Fibroblast of skin of scalp (primary cell): Measurements from ENCODE around the gene SLC25A5. TPM values are rescaled to one million over a fixed set of nuclear protein-coding genes. Genes with fewer than 3 reads are reported as not detected.
A peak's percentile ranks its signal among the peaks of the same experiment; 100 is the strongest.
"Not testable (repeated sequence)": the region's sequence is repeated elsewhere in the genome, so short reads cannot be mapped to it uniquely, and the experiment has no call there.

Source experiments
- DNase-seq: peaks from one replicate; pipeline ENCODE4 v3.0.0-alpha.2; 2013
- polyA plus RNA-seq, 2 experiments: library from polyadenylated mRNA; unstranded; fragments of 120-200 nt; gene quantifications; one replicate each; pipeline ENCODE4 v1.2.1, GENCODE V29; 2013; ENCODE audit not compliant: insufficient read length in 2 of 2

SLC25A5 gene
- polyA plus RNA-seq (2013, experiment 1 of 2; ENCODE audit: insufficient read length) = 192 TPM
- 181 TPM for polyA plus RNA-seq (2013, experiment 2 of 2; ENCODE audit: insufficient read length)

DNA sequence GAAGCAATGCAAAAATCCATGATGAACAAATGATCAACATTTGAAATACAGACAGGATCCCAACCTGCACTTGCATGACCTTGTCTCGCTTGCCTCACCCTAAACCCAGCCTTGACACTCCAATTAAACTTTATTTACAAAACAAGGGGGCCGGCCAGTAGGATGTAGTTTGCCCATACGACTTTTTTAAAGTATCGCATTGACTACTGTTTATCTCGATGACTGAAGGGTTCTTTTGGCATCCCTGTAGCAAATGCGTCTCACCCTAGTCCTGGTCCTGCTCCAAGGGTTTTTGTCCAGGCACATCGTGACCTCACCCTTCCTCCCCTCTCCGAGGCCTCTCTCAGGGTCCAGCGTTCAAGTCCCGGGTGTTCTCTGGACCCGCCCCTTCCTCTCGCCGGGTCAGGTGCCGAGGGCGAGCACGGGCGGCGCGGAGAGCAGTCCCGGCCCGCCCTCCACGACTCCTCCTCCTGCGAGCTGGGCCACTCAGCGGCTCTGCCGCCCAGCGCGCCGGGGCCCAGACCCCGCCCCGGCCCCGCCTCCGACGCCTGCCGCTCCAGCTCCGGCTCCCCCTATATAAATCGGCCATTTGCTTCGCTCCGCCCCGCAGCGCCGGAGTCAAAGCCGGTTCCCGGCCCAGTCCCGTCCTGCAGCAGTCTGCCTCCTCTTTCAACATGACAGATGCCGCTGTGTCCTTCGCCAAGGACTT lies at the start of gene SLC25A5:
Gene SLC25A5, plus strand, starts transcription at position 603 of the 709 bp plus-strand sequence. Its CDS starts 72 bp downstream, at position 675.
- DNase-seq = peak; percentile 79

DNA sequence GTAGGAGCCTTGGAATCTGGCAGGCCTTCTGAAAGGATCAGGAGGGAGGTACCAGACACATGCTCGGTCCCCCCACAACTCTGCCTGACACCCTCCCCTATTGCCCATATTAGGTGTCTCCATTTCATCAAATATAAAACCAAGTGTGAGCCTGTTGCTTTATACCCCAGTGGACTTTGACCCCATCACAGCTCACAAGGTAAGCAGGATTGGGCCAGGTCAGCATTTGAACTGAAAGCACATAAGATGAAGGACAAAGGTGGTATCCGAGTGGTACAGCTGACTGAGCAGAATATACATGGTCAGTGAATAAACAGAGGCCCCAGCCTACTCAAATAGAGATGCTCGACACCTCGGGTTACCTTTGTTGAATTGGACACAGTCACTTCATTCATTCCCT lies 49.1 kb upstream of the SLC25A5 start:
- no peak for DNase-seq

DNA sequence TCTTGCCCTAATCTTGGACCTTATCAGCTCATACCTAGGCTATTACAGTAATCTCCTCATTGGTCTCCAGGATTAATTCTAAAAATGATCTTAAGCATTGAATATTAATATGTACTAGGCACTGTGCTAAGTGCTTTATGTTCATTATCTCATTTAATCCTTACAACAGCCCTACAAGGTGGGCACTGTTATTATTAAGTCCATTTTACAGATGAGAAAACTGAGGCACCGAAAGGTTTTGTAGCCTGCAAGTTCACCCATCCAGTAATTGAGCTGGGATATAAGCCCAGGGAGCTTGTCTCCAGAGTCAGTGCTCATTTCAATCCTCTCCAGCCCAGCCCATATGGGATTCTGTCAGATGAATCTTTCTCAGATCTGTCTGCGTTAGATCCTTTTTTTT lies 48.3 kb upstream of the SLC25A5 start:
- no peak for DNase-seq

DNA sequence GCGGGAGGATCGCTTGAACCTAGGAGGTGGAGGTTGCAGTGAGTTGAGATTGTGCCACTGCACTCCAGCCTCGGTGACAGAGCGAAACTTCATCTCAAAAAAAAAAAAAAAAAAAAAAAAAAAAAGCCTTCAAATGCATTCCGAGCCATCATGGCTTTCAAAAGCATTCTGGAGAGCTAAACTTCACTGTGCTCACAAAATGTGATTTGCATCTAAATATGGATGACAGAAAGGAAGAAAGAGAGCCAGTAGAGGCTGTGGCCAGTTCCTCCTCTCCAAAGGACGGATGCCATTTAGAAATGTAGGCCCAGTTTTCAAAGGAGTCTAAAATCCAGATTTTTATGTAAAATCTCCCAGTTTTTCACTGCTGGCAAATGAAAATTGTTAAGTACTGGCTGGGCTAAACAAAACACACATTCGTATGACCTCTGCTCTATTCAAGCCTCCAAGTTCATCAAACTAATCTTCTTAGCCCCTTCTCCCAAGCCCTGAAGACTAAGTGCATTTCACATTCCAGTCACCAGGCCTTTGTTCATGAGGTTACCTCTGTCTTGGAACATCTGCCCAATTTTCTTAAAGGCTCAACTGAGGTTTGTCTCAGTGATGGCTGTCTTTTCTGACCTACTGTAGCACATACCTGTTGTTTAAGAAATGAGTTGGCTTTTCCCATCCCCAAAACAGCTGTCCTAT lies 47.1 kb upstream of the SLC25A5 start:
- no peak for DNase-seq

DNA sequence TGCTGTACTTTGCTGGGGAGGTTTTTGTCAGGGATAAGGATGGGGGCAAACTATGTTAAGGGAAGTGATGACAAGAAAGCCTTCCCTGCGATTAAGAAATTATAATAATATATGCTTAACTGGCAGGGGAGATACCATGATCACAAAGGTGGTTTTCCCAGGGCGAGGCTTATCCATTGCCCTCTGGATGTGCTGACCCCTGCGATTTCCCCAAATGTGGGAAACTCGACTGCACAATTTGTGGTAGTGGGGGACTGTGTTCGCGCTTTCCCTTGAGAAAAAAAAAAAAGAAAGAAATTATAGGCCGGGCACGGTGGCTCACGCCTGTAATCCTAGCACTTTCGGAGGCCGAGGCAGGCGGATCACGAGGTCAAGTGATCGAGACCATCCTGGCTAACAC lies 44.6 kb upstream of the SLC25A5 start:
- no peak for DNase-seq

DNA sequence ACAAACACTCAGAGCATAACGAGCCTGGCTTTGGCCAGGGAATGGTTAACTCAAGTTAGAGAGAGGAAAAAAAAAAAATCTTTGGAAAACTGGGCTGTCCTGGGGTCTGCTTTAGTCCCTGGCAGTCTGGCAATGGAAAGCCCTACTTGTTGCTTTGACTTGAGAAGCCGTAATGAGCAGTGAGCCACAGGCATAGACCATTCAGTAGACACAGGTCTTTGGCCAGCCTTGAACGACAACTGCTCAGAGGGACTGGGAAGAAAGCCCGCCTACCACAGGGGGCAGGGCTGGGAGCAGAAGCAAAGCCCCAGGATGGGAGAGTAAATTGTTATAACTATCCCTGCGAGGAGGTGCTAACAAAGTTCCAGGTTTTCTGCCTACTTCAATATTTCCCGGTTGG lies 43.2 kb upstream of the SLC25A5 start:
- DNase-seq = no peak

DNA sequence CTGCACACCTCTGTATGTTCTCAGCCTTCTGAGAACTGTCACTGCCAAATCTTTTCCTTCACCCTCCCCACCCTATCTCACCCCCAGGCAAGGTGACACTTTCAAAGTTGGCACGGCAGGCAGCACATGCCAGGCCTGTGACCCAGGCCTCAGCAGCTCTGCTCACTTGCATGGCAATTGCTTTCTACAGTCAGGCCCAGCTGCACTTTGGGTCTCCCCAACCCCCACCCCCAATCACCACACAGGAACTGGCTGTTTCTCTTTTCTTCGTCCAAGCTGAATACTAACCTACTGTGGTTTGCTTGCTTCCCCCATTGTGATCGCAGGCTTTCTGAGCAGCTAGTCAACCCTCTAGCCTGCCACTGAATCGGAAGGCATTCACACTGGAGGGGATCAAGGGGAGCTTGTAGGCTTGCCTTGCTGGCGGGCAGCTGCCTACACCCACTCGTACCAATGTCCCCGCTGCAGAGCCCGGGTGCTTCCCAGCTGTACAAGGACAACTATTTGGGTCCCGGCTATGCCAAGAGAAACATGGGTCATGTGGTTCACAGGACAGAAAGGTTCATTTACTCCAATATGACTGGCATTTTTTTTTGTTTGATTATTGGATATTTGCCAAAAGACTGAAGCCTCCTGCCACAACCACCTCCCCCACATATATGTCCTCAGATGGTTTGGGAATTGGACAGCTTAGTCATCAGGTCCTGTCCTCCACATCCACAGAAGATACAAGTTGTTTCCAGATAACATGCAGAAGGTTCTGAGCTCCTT lies 41.0 kb upstream of the SLC25A5 start:
- peak; percentile 36 for DNase-seq

DNA sequence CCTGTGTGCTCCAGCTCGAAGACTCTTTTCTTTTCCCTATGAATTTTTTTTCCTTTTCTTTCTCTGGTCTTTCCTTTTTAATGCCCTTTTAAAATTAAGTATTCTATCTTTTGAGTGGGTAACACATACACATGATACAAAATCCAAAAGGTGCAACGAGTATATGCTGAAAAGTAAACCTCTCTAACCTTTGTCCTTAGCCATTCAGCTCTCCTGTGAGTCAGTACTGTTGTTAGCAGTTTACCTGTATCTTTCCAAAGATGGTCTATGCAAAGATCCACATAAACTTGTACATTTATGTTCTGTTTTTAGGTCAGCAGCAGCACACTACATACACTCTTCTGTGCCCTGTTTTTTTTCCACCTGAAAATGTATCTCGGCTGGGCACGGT lies 40.5 kb upstream of the SLC25A5 start:
- no peak for DNase-seq

DNA sequence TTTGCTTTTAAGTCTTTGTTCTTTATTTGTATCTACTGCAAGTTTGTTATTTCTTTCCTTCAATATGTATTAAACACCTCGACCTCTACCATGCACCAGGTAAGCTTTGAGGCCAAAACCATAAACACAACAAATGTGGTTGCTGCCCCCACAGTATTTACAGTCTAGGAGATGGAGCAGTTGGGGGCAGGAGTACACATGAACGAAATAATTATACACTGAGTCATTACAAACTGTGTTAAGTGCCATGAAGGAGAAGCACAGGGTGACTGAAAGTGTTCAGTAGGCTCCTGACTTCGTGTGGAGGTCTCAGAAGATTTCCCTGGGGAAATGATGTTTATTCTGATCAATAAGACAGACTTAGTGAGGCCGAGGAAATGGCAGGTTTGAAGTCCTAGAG lies 38.8 kb upstream of the SLC25A5 start:
- no peak for DNase-seq

DNA sequence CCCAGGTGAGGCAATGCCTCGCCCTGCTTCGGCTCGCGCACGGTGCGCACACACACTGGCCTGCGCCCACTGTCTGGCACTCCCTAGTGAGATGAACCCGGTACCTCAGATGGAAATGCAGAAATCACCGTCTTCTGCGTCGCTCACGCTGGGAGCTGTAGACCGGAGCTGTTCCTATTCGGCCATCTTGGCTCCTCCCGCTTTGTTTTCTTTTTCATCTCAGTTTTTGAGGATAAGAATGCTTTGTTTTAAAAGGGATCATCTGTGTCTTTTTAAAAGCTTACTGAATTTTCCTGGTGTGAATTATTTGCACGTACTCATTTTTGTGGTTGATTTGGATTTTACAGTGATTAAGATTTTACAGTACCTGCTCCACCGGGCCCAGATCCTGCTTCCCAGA lies 26.9 kb upstream of the SLC25A5 start:
- not testable (repeated sequence) for DNase-seq

DNA sequence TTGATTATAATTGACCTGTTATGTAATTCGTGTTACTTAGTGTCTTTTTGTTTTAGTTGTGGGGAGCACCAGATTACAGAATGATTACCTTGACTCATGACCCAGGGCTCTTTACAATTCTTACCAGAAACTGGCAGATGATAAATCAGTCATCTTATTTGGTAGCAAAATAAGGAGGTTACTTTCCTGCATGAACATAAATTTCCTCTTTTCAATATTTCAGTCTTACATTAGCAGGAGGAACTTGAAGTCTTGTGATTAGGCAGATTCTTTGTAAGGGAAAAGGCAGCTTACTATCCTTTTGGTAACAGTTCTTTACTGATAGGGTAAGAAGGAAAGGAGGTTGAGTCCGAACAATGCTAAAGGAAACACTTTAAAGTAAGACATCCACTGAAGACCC lies 26.0 kb upstream of the SLC25A5 start:
- DNase-seq = no peak

DNA sequence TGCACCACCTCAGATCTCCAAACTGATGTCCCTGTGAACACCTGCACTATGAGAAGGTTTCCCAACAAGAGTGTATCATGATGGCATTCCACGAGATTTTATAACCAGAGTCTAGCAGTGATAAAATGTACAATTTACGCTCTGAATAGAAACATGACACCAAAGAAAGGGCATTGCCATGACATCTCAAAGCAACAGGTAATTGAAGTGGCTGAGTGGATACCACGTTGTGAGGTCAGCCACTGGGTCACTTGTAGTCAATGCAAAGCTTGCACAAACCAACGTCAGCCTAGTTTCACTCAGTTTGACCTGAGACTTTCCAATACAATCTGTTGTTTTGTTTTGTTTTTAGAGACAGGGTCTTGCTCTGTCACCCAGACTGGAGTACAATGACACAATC lies 15.0 kb upstream of the SLC25A5 start:
- no peak for DNase-seq

DNA sequence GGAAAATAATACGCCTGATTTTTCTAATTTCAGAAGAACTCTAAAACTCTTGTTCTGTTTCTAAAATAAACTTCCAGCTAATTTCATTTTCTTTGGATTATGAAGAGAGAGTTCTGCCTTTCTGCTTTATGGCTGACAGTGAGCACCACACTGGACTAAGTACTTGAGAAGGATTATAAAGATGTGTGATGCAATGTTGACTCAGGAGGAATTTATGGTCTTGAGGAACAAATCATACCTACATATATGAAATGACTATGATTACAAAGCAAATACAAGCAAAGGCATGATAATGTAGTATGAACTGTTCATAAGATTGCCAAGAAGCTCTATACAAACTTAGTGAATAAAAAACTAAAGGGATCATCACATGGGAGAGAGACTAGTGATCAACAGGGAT lies 13.0 kb upstream of the SLC25A5 start:
- DNase-seq = peak; percentile 18

DNA sequence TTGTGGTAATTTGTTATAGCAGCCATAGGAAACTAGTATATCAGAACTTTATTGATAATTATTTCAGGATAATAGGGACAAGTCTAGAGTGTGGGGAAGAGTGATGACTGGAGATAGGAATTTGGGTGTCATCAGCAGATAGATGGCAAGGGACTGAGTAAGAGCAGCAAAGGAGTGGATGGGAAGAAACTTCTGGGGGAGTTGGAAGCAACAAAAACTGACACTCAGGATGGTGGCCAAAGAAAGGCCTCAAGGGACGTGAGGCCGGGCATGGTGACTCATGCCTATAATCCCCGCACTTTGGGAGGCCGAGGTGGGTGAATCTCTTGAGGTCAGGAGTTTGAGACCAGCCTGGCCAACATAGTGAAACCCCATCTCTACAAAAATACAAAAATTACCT lies 9.1 kb upstream of the SLC25A5 start:
- peak; percentile 65 for DNase-seq

DNA sequence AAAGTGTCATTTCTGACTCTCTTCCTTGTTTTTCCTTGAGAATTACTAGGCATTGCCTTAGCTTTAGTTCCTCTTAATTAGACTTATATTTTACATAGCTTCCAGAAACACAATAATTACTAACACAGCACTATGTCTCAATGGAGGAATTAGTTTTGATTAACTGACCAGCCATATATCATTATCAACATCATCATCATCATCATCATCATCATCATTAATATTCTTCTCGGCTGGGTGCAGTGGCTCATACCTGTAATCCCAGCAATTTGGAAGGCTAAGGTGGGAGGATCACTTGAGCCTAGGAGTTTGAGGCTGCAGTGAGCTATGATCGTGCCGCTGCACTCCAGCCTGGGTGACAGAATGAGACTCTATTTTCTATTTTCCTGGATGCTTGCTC lies 2.7 kb upstream of the SLC25A5 start:
- no peak for DNase-seq

DNA sequence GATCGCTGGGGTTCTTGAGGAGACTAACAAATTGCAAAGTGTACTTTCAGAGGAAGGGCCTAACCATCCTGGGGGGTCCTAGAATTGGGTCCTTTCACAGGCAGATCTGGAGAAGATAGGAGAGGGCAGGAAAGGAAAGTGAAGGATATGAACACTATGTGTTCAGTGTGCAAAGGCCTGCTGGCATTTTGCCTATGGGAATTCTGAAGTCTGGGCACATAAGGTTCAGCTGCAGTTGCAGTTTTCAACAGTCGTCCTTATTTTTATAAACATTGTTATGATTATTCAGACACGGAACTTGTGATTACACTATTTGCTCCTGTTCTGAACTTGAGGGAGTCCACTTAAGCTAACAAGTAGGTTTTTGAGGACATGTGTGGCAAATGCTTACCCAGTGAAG lies 1.3 kb upstream of the SLC25A5 start:
- no peak for DNase-seq

DNA sequence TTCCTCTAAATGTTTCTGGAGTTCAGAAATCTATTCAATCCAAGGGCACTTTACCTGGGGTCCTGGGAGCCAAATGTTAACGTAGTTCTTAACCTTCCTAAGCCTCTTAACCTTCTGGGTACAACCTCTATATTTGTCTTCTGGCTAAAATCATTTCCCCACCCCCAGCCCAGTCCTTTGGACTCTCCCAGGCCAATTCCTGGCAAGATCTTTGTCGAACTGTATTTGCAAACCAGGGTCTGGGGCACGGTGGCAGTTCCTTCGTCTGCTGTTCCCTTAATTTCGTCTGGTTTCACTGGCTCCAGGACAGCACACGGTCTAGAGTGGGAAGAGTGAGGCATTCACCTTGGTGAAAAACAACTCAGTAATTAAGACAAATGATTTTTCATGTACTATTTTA lies 811 bp upstream of the SLC25A5 start:
- DNase-seq = no peak

DNA sequence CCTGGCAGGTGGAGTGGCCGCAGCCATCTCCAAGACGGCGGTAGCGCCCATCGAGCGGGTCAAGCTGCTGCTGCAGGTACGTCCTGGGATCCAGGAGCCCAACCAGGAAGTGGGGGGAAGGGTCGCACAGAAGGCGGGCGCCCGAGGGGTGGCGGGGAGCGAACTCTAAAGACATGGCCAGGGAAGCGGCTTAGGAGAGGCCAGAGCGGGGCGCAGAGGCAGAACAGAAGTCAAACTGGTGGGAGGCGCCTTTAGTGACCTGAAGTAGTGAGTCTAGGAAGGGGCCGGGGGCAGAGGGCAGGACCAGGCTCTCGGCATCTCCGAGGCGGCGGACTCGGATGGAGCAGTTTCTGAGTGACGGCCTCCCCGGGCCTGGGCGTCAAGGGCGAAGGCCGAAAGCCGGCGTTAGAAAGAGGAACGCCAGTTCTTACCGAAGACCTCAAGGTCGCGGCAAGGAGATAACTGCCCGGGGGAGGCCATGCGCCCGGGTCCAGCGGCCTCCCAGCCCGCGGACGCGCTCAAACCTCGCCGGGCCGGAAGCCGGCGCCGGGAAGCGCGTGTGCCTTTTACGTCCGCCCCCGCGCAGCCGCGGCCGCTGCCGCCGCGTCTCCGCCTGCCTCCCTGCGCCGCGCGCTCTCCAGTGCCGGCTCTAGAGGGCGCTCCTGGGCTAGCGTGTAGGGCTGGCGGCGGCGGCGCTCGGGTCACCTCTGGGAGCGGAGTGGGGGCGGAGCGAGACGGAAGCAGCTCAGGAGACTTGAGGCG lies 488 bp downstream of the SLC25A5 start:
- DNase-seq = peak; percentile 80

DNA sequence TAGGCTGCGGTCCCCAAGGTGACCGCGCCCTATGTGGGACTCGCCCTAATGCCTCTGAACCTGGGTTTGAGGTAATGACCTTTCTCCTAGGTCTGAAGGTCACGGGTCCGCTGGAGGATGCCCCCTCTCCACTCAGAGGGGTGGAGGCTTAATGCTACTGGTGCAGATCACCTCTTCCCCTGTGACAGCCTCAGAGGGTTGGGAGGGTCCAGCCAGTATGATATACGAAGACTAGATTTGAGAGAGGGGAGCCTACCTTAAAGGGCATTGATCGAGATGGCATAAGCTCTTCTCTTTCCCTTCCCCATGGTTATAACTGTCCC lies 1.0 kb downstream of the SLC25A5 start:
- no peak for DNase-seq

DNA sequence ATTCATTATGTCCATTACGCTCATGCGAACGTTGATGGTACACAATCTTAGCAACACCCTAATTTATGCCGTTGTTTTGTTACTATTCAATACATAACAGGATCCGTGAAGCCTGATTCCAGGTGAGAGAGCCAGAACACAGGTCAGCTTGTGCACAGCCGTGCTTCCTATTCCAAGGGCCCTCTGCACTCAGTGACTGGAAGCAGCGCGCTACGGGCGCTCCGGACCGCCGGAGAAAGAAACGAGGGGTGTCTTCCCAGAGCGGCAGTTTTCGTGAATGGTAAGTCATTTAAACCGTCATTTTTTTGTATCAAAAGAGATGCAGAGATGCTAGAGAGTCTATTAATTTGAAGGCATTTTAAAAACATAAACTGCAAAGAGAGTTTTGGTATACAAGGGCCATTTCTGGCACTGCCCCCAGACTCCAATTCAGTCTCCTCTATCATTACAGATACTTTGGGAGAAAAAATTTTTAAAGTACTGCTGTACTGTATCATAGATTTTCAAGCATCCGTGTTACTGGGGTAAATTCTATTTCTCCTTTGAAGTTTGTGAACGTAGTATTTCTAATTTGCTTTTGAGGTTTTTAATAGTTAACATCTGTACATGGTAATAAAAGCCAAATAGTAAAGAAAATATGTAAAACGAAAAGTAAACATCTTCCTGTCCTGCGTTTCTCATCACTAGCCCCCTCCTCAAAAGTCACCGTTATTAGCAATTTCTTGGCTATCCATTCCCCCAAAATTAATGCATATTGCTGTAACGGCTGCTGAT lies 6.6 kb downstream of the SLC25A5 start:
- no peak for DNase-seq

DNA sequence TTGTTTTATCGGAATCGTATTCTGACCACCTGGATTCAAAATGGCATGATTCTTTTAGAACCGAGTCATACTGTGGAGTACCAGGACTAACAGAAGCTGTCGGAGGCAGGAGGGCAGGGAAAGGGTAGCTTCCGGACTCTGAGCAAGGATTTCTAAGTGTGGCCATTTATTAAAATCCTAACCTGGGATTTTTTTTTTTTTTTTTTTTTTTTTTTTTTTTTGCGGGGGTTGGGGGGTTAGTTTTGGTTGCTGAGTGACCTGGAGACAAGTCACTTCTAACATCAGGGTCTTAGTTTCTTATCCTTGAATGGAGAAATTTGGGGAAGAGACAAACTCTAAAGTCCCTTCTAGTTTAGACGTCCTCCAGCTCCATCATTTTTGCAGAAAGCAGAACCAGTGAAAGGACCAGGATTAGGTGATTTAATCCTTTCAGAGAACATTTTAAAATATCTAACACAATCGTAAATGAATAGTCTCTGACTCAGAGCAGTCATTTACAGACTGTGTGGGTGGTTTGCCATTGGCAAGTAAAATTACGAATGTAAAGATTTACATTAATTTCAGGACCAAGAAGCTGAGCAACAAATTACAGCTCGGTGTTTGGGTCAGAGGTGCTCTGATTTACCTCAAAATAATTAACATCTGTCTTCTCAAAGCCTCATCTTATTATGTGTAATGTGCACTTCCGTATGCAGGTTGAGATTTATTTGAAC lies 7.3 kb downstream of the SLC25A5 start:
- DNase-seq = no peak
